HG03039 (cell line): ENCODE data around the gene LARP7.
"Not testable (repeated sequence)": the region's sequence is repeated elsewhere in the genome, so short reads cannot be mapped to it uniquely, and the experiment has no call there.

Experiments used
- ATAC-seq: cut with Tn5 transposase; IDR thresholded peaks from one replicate; pipeline ENCODE4 v1.9.1; 2021; ENCODE audit warnings: mild to moderate bottlenecking, moderate library complexity; ENCODE audit not compliant: unreplicated experiment

The LARP7 gene

DNA sequence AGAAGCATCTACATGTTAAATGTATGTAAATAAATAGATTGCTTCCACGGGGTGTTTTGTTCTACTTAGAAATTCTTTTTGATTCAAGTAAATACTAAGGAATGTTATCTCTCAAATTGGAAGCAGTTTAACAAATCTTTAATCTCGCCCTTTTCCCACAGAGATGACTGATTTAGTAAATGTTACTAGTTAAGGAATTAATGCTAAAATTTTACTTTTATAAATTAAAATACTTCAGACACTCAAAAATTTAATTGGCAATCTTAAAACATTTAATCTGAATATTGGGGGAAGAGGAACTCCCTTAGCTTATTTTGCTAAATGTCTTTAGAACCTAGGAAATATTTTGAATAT is 12.1 kb downstream of the LARP7 start:
- no peak for ATAC-seq

DNA sequence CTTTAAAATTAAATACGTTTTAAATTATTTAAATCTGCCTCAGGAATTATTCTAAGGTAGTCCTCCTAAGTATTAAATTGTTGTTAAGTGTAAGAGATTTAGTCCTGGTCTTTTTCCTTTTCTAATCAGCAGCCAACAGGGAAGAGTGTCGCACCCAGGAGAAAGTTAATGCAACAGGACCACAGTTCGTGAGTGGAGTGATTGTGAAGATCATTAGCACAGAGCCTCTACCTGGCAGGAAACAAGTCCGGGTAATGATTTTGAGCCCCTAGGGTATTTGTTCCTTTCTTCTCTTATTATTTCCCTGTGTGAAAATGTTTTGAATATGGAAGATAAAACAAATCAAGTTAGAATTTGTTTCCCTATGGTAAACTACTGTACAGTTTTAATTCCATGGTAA is 13.4 kb downstream of the LARP7 start:
- no peak for ATAC-seq

DNA sequence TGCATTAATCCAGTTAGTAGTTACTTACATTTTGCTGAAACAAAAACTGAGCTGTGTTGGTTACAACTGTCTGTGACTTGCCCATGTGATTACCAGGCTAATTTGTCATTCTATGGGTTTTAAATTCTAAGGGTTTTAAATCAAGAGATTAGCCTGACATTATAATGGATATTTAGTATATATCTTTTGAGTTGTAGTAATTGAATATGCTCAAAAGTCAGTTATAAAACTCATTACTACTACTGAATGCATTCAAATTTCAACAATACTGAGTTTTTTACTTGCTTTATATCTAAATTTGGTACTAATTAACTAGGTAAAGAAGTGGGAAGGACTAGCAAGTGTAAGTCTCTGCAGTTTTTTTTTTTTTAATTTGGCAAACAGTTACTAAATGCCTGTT is 14.7 kb downstream of the LARP7 start:
- ATAC-seq, result no peak

DNA sequence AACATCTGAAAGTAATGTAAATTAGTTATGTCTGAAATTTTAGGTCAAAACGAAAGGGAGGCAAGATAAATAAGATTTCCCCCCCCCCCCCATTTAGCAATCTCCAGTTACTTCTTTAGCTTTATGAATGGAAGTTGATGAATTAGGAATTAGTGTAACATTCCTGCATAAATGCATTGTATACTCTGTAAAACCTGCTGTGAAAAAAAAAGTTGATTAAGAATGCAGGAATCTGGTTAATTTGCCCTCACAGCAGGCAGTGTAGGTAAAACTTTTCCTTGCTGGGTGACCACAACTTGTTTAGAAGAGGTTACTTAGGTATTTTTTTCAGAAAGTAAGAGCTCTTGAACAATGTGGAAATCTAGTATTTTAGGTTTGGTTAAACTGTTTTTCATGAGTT is 15.3 kb downstream of the LARP7 start:
- no peak for ATAC-seq

DNA sequence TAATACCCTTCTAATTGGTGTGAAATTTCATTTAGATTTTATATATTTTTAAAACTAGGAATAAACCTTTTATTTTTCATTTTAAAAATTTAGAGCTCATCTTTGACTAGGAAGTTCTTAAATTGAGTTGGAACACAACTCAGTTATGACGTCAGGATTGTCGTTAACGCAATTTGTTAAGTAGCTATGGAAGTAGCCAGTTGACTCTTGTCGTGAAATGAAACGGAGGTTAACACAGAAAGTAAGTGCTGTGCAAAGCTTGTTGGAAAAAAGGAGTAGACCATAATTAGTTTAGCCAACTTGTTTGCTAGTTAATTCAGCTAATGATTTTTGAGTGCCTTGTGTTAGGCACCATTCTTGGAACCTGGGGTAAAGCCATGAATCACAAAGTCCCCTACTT is 18.3 kb downstream of the LARP7 start:
- ATAC-seq, result no peak

DNA sequence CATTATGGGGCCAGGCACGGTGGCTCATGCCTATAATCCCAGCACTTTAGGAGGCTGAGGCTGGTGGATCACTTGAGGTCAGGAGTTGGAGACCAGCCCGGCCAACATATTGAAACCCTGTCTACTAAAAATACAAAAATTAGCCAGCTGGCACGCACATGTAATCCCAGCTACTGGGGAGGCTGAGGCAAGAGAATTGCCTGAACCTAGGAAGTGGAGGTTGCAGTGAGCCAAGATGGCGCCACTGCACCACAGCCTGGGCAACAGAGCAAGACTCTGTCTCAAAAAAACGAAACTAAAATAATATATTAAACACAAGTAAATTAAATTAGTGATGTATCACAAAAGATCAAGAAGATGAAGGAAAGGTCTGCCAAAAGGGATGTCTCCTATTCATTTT is 19.2 kb downstream of the LARP7 start:
- ATAC-seq, result not testable (repeated sequence)

DNA sequence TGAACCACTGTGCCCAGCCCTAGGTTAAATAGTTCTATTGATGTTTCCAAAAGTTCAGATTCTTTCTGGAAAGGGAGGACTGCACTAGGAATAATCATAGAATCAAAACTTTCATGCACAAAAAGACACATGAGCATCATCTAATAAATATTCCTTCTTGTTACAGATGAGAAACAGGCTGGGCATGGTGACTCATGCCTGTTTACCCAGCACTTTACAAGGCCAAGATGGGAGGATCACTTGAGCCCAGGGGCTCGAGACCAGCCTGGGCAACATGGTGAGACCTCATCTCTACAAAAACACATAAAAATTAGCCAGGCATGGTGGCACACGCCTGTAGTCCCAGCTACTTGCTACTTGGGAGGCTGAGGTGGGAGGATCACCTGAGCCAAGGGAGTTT is 27.7 kb downstream of the LARP7 start:
- ATAC-seq, result no peak

DNA sequence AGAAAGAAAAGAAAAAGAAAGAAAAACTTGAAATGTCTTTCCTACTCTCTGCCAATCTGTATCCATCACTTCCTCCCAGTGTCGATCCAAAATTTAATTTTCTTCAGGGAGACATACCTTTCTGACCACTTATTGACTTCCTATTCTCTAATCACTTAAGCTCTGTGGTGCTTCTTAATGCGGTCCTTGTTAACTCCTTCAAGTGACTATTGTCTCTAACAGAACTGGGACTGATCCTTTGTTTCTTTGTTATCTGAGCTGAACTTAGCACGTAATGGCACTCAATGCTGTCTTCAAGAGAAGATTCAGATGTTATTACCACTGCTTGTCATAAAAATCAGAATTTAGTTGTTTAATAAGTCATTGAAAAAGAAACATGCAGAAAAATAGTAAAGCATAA is 31.2 kb downstream of the LARP7 start:
- no peak for ATAC-seq

DNA sequence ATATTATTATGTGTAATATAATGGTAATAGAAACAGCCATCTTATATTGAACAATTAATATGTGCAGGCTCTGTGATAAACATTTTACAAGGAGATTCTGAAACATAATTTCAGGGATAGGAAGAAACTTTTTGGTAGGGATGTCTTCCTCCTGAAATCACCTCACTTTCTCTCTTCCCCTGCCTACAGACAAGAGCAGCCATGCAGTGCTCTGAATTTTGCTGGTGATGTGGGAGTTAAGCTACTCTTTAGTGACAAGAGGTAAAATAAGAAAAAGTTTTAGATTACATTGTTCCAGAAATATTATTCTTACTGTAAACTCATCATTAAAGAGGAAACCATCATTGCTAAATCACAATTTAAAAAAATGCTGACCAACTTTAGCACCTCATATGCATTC is 36.1 kb downstream of the LARP7 start:
- ATAC-seq, result no peak

DNA sequence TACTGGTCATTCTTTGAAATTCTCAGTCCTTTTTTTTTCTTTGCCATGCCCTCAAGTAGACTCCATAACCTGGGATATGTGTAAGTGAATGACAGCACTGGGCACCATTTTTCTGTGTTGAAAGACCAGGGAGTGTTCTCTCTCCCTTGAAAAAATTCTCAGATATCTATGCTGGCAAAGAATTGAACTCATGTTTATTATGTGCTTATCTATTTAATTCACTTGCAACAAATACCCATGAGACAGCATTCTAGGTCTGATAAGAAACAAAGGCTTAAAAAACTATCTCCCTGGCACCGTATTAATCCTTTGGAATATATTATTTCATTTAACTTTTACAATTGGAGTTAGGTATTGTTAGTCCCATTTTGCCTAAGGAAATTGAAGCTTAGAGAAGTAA is 36.7 kb downstream of the LARP7 start:
- no peak for ATAC-seq

DNA sequence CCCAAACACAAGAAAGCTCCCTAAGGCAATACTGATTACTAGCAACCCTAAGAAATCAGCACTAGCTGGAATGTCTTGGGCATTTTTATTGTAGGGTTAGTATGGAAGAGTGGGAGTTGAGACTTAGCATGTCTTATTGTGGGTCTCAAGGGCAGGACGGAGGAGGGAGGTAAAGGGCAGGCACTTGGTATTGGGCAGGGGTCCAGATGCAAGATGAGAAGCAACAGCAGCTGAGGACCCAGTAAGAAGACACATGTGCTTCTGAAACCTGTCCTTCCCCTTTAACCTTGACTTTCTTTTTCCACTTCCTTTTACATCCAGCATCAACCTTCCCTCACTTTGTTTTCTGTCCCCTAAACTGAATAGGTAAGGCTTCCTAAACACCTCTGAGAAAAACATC is 37.4 kb downstream of the LARP7 start:
- no peak for ATAC-seq

DNA sequence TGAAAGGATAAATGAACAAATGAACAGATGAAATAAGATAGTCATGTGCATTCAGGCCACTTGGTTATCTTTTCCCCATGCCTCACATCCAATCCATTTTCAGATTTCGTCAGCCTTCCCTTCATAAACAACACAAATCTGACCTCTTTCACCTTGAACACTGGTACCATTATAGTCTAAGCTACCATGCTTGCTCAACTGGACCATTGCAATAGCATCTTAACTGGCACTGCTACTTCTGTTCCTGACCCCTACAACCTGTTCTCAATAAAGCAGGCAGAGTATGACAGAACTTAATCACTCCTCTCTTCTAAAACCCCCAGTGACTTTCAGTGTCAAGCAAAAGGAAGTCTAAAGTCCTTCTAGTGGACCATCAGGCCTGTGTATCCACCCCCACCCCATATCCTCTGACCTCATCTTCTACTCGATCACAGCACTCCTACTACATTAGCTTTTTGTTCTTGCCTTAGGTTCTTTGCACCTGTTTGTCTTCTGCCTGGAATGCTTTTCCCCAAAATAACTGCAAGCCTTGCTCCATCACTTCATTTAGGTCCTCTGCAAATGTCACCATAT is 40.7 kb downstream of the LARP7 start:
- no peak for ATAC-seq

DNA sequence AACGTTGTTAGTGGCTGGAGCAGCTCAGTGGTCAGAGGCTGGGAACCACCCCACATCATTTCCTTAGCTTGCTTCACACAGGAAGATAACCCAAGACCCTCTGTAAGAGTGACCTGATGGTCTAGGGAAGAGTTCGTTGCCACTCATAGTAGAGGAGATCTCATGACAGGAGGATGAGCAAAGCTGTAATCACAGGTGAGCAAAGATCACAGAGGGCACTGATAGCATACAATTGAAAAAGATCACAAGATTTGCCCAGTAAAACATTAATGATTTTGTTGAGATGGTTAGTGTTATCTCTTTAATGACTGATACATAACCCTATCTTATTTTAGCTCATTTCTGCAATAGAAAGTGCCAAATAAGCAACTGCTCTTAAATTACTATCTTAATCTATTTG is 44.1 kb downstream of the LARP7 start:
- no peak for ATAC-seq

DNA sequence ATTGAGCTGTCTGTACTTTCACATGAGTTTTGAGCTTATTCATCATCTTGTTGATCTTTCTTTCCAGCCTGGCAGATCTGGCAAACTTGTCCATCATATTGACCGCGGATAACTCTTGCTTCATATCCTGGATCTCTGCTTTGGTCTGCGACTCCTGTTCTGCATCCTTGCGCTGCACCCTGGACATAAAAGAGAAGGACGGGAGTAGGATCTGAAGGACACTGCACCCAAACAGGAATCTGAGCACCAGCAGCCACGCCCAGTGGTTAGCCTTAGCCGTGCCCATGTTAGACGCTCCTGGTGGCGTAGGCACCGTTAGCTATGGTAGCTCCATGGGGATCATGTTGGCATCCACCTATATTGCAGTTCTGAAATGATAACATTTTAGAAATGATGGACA is 56.6 kb downstream of the LARP7 start:
- no peak for ATAC-seq

DNA sequence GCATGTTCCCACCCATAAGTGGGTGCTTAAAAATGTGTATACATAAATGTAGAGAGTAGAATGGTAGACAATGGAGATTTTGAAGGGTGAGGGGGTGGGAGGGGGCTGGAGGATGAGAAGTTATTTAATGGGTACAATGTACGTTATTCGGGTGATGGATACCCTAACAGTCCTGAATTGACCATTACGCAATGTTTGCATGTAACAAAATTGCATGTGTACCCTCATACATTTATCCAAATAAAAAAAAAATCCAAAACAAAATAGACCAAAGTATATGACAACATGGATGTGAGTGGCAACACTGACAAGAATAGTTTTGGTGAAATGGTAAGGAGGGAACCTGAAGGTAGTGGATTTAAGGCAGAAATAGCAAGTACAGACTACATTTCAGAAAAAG is 63.7 kb downstream of the LARP7 start:
- no peak for ATAC-seq

DNA sequence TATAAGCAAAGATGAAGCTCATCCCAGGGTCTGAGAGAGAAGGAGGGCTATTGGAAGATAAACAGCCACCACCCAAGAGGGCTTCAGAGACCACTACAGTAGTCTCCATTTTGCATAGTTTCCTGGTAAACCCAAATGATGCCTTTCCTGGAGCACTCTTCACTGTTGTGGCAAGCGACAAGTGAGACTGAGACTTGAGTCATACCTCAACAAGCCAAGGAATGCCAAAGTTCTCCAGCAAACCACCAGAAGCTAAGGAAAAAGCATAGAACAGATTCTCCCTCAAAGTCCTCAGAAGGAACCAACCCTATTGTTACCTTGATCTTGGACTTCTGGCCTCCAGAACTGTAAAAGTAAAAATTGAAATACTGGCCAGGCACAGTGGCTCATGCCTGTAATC is 65.9 kb downstream of the LARP7 start:
- ATAC-seq, result no peak

DNA sequence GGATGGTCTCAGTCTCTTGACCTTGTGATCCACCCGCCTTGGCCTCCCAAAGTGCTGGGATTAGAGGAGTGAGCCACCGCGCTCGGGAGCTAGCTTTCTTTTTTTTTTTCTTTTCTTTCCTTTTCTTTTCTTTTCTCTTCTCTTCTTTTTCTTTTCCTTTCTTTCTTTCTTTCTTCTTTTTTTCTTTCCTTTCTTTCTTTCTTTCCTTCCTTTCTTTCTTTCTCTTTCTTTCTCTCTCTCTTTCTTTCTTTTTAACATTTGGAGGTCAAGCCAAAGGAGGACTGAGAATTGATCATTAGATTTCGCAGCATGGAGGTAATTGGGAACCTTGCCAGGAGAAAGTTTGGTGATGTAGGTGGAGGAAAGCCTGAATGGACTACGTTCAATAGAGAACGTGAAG is 67.4 kb downstream of the LARP7 start:
- no peak for ATAC-seq

DNA sequence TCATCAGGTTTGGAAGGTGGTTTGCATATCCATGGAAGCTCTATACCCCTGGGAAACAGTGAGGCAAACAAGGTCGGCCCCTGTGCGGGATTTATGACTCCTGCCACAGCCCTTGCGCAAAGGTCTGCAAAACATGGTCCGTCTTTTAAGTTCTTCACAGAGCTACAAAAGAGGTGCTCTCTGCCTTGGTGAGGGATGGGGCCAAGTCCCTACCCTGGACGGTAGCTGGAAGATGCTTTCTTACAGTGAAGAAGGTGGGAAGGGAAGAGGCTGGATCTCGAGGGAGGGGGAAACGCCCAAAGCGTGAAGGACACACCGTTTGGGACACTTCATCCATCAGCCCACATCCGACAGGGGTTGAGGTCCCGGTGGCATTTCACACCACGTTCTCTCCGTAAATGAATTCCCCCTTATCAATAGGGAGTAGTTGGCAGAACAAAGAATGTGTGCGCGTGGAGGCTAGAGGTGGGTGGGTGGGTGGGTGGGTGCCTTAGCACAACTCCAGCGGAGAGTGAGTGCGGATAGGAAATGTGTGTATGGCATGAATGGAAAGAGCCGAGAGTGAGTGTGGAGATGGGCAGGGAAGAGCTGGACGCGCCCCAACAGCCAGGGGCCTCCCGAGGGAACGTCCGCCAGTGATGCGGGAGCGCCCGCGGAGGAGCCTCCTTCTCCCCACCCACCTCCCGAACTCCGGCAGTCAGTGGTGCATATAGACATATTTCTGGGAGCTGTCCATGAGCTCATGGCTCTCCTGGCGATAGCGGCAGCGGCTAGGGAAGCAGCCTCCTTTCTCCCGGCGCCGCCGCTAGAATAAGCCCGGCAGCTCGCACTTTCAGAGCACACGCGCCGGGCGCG is 68.3 kb downstream of the LARP7 start:
- no peak for ATAC-seq

DNA sequence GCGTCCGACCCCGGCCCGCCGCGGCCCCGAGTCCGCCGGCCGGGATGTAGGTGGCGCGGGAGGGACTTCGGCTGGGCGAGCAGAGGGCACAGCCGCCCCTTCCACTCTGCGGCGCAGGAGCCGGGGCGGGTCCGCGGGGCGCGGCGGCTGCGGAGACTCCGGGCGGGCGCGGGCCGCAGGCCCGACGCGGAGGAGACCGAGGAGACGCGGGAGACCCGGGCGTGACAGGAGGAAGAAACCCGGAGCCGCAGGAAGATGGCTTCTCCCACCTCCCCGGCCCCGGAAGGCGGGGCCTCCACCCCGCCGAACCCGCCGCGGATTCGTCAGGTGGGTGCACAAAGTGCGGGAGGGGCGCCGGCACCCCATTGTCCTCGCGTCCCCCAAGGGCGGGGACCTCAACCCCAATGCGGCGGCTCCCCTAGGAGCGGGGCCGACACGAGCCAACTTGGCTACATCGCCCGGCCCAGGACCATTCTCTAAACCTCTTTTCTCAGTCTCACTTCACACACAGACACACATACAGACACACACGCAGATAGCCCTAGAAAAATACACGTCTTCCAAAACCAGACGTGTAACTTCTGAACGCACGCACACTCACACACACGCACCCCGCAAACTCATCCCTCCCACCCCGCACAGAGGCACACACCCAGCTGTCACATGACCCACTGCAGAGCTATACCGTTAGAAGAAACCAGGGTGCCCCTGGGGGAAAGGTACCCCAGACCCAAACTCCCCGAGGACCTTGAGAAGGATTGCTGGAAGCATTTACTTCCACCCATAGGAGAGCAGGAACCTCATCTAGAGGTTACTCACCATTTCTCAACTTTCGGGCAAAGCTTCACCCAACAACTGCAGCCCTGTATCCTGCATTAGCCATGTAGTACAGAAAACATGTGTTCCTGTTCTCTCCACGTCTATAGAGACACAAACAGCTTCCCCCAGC is 69.2 kb downstream of the LARP7 start:
- ATAC-seq, result peak; percentile 48

DNA sequence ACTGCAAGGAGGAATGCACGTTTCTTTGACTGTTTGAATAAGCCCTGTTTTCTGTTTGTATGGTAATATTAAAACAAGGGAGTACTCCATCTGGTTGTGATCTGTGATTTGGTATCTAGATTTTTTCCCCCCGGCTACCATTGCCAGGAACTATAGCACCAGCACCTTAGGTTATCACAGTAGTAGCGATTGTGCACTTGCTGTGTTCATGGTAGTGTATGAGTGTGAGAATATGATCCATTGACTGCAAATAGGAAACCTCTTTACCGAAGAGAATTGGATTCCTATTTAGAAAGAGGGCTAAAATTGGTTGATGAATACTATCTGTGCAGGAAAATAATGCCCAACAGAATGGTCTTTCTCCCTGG is 69.9 kb downstream of the LARP7 start:
- no peak for ATAC-seq
